GM12878 (cell line): ENCODE results near the gene DCC.

Experiments
- BRCA1 ChIP-seq: IDR thresholded peaks from 2 replicates; pipeline ENCODE4 v1.6.1; 2011; ENCODE audit warnings: low read depth, low read length, improper control_type of control experiment
- FOS ChIP-seq: IDR thresholded peaks from 3 replicates; pipeline ENCODE4 v1.6.1; 2011; ENCODE audit warnings: borderline replicate concordance; ENCODE audit not compliant: insufficient read length; ENCODE audit errors: extremely low read depth
- IRF4 ChIP-seq: IDR thresholded peaks from 2 replicates; pipeline ENCODE4 v1.6.1; 2011; ENCODE audit warnings: low read depth, low read length
- PAX8 ChIP-seq: fragments of 450-650 bp; IDR thresholded peaks from 2 replicates; pipeline ENCODE4 v1.6.1; 2017; ENCODE audit warnings: mild to moderate bottlenecking, moderate library complexity
- POLR2A ChIP-seq: IDR thresholded peaks from 2 replicates; pipeline ENCODE4 v1.6.1; 2011; ENCODE audit warnings: low read depth, mild to moderate bottlenecking, low read length
- SRF ChIP-seq, 2 experiments: IDR thresholded peaks; 2 replicates each; pipeline ENCODE4 v1.6.1; 2011; ENCODE audit warnings: low read depth in 2 of 2, low read length in 2 of 2, mild to moderate bottlenecking in 1 of 2, moderate library complexity in 1 of 2
- ZBED1 ChIP-seq: IDR thresholded peaks from 2 replicates; pipeline ENCODE4 v1.6.1; 2016; ENCODE audit warnings: borderline replicate concordance
- ZNF207 ChIP-seq: fragments of 450-650 bp; IDR thresholded peaks from 2 replicates; pipeline ENCODE4 v1.6.1; 2014; ENCODE audit warnings: antibody characterized with exemption, mild to moderate bottlenecking, borderline replicate concordance
- ZNF274 ChIP-seq: IDR thresholded peaks from one replicate; pipeline ENCODE4 v1.8.0; 2011; ENCODE audit not compliant: insufficient read length, insufficient read depth
- TF ChIP-seq, protein P1 (sequence below): IDR thresholded peaks from 2 replicates; pipeline ENCODE4 v1.6.1; 2012; ENCODE audit warnings: low read length, inconsistent platforms
- TF ChIP-seq, protein P2 (sequence below), 3 experiments: IDR thresholded peaks in 2 of 3; conservative IDR thresholded peaks in 1 of 3; 2 replicates each; pipeline ENCODE4 v1.5.1; 2011; ENCODE audit warnings: low read depth in 3 of 3, low read length in 3 of 3, mild to moderate bottlenecking in 3 of 3, control low read depth in 2 of 3, moderate library complexity in 2 of 3, inconsistent platforms in 1 of 3, mixed read lengths in 1 of 3; ENCODE audit not compliant: control insufficient read depth in 2 of 3, insufficient read depth in 1 of 3; ENCODE audit errors: extremely low read depth in 1 of 3
- TF ChIP-seq, protein P3 (sequence below): fragments of 150-350 bp; IDR thresholded peaks from 2 replicates; pipeline ENCODE4 v1.6.1; 2016; ENCODE audit warnings: low read depth, low read length
- TF ChIP-seq, protein P4 (sequence below): IDR thresholded peaks from 2 replicates; pipeline ENCODE4 v1.6.1; 2012; ENCODE audit warnings: low read depth, low read length, improper control_type of control experiment

DNA sequence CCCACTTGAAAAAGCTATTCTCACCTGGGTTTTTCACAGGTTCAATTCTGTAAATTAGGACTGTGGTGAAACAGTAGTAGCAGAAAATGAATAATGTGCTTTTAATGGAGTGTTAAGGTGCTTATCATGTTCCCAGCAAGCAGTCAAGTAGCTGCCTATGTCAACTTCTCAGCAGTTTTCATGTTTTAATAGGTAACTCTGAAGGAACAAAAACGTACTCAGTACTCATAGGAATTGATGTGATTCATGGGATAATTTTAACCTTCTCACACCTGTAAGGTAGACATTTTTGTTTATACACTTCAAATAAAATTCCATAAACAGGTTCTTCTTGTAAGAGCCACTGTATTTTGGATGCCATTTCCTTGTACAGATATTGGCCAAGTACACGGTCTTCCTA is 1082.9 kb downstream of the DCC start:
- TF ChIP-seq FOS (no peak), SRF (IDR thresholded peaks at IDR 0.05; ENCODE audit: low read depth in 2 of 2, low read length in 2 of 2) (no peak), POLR2A (no peak), IRF4 (no peak), ZNF274 (no peak), ZNF207 (no peak), BRCA1 (no peak), PAX8 (no peak), ZBED1 (no peak)
- TF ChIP-seq, protein P1, sequence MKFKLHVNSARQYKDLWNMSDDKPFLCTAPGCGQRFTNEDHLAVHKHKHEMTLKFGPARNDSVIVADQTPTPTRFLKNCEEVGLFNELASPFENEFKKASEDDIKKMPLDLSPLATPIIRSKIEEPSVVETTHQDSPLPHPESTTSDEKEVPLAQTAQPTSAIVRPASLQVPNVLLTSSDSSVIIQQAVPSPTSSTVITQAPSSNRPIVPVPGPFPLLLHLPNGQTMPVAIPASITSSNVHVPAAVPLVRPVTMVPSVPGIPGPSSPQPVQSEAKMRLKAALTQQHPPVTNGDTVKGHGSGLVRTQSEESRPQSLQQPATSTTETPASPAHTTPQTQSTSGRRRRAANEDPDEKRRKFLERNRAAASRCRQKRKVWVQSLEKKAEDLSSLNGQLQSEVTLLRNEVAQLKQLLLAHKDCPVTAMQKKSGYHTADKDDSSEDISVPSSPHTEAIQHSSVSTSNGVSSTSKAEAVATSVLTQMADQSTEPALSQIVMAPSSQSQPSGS = no peak
- TF ChIP-seq, protein P2, sequence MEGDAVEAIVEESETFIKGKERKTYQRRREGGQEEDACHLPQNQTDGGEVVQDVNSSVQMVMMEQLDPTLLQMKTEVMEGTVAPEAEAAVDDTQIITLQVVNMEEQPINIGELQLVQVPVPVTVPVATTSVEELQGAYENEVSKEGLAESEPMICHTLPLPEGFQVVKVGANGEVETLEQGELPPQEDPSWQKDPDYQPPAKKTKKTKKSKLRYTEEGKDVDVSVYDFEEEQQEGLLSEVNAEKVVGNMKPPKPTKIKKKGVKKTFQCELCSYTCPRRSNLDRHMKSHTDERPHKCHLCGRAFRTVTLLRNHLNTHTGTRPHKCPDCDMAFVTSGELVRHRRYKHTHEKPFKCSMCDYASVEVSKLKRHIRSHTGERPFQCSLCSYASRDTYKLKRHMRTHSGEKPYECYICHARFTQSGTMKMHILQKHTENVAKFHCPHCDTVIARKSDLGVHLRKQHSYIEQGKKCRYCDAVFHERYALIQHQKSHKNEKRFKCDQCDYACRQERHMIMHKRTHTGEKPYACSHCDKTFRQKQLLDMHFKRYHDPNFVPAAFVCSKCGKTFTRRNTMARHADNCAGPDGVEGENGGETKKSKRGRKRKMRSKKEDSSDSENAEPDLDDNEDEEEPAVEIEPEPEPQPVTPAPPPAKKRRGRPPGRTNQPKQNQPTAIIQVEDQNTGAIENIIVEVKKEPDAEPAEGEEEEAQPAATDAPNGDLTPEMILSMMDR (IDR thresholded peaks at IDR 0.05 in 2 of 3, conservative IDR thresholded peaks at IDR 0.05 in 1 of 3; ENCODE audit: control insufficient read depth in 2 of 3, extremely low read depth in 1 of 3, insufficient read depth in 1 of 3, low read depth in 3 of 3, low read length in 3 of 3) = no peak
- TF ChIP-seq, protein P3, sequence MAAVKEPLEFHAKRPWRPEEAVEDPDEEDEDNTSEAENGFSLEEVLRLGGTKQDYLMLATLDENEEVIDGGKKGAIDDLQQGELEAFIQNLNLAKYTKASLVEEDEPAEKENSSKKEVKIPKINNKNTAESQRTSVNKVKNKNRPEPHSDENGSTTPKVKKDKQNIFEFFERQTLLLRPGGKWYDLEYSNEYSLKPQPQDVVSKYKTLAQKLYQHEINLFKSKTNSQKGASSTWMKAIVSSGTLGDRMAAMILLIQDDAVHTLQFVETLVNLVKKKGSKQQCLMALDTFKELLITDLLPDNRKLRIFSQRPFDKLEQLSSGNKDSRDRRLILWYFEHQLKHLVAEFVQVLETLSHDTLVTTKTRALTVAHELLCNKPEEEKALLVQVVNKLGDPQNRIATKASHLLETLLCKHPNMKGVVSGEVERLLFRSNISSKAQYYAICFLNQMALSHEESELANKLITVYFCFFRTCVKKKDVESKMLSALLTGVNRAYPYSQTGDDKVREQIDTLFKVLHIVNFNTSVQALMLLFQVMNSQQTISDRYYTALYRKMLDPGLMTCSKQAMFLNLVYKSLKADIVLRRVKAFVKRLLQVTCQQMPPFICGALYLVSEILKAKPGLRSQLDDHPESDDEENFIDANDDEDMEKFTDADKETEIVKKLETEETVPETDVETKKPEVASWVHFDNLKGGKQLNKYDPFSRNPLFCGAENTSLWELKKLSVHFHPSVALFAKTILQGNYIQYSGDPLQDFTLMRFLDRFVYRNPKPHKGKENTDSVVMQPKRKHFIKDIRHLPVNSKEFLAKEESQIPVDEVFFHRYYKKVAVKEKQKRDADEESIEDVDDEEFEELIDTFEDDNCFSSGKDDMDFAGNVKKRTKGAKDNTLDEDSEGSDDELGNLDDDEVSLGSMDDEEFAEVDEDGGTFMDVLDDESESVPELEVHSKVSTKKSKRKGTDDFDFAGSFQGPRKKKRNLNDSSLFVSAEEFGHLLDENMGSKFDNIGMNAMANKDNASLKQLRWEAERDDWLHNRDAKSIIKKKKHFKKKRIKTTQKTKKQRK = no peak
- TF ChIP-seq, protein P4, sequence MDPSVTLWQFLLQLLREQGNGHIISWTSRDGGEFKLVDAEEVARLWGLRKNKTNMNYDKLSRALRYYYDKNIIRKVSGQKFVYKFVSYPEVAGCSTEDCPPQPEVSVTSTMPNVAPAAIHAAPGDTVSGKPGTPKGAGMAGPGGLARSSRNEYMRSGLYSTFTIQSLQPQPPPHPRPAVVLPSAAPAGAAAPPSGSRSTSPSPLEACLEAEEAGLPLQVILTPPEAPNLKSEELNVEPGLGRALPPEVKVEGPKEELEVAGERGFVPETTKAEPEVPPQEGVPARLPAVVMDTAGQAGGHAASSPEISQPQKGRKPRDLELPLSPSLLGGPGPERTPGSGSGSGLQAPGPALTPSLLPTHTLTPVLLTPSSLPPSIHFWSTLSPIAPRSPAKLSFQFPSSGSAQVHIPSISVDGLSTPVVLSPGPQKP = no peak
